Body of pancreas (tissue), 4 donors: ENCODE data around the gene LAPTM4A.

ENCODE experiments used
- POLR2A ChIP-seq, 3 donors: fragments of 450-650 bp; IDR thresholded peaks; one replicate each; pipeline ENCODE4 v1.6.1; 2016; ENCODE audit warnings: antibody characterized with exemption in 3 of 3, mild to moderate bottlenecking in 2 of 3
- TF ChIP-seq, protein P1 (sequence below), 7 experiments: fragments of 450-650 bp in 4 of 7; fragments of 200-600 bp in 3 of 7; sonication (generic) in 3 of 7; IDR thresholded peaks; one replicate each; pipeline ENCODE4 v1.5.1; 2016 to 2019; ENCODE audit warnings: antibody characterized with exemption in 7 of 7

- TF ChIP-seq POLR2A (IDR thresholded peaks at IDR 0.05), result no peak
- TF ChIP-seq, protein P1, sequence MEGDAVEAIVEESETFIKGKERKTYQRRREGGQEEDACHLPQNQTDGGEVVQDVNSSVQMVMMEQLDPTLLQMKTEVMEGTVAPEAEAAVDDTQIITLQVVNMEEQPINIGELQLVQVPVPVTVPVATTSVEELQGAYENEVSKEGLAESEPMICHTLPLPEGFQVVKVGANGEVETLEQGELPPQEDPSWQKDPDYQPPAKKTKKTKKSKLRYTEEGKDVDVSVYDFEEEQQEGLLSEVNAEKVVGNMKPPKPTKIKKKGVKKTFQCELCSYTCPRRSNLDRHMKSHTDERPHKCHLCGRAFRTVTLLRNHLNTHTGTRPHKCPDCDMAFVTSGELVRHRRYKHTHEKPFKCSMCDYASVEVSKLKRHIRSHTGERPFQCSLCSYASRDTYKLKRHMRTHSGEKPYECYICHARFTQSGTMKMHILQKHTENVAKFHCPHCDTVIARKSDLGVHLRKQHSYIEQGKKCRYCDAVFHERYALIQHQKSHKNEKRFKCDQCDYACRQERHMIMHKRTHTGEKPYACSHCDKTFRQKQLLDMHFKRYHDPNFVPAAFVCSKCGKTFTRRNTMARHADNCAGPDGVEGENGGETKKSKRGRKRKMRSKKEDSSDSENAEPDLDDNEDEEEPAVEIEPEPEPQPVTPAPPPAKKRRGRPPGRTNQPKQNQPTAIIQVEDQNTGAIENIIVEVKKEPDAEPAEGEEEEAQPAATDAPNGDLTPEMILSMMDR (IDR thresholded peaks at IDR 0.05), result no peak
Observed at GRCh38 chr2:20061940-20062339, 10.5 kb upstream of the LAPTM4A start.
